Endometrium (tissue), 2 donors: Measurements from ENCODE around the gene SLIT3.

Experiments used
- FAIRE-seq: peaks from 2 replicates; lab custom pipeline; 2012; peaks lifted over from hg19 to GRCh38; lab: Jason Lieb, UNC
- donor health status: control.
- donor health status: control.

SLIT3 gene

GRCh38 chr5:168960497-168960896 is 340.4 kb downstream of the SLIT3 start:
- no peak for FAIRE-seq

GRCh38 chr5:168953351-168953750 is 347.6 kb downstream of the SLIT3 start:
- no peak for FAIRE-seq

DNA sequence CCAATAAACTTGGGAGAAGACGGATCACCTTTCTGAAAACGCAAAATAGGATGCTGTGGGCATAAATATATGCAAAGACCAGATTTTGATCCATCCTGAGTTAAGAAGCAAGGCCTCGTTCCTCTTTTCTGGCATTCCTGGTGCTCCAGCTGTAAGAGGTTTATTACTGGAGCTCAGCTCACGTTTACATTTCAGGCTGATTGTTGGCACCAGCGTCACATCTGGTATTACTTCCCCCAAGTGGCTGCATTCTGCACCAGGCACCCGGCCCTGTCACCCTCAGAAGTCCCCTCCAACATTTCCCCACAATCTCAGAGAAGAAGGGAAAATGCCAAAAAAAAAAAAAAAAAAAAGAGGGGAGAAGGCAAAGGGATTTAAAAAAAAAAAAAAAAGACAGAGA is 348.7 kb downstream of the SLIT3 start:
- FAIRE-seq: no peak

DNA sequence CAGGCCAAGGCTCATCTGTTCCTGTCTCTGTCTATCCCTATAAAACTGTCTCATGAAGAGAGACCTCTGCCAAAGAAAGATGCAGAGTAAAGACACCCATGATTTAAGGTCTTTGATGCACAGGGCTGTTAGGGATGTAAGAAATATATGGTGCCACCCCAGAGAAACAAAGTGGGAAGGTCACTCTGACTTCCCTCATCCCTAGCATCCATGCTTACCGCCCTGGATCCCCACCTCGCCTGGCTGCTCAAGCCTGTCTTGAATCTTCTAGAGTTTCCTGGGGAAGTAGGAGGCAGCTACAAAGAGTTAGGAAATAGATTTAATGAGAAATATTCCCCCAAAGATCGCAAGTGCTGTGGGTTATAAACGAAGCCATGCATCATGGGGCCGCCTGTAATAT is 349.2 kb downstream of the SLIT3 start:
- FAIRE-seq: no peak

GRCh38 chr5:168951356-168951755 is 349.6 kb downstream of the SLIT3 start:
- no peak for FAIRE-seq

DNA sequence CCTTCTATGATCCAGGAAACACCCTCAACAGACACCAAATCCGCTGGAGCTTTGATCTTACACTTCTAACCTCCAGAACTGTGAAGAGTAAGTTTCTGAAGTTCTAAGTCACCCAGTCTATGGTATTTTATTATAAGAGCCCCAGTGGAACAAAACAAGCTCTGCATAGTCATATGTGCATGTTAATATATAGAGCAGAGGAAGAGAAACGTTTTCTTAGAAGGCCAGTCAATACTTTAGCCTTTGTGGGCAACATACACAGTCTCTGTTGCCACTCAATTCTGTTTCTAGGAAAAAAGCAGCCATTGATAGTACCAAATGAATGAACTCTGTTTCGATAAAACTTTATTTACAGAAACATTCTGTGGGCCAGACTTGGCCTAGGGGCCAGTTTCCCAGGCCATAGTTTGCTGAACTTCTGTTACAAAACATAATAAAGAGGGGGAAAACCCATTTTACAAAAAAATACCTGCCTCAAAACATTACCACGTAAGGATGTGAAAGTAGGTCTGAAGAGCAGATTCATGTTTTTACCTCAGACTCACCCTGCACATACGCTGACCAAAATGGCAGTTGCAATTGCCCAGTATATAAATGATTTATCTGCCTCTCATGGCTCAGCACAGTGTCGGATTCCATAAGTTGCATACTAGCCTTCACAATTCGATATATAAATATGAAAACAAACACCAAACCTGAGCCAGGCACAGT is 350.5 kb downstream of the SLIT3 start:
- FAIRE-seq: no peak

- no peak for FAIRE-seq
Measured at GRCh38 chr5:168948746-168949145, 352.2 kb downstream of the SLIT3 start.

- no peak for FAIRE-seq
Measured at GRCh38 chr5:168947212-168947868, 353.6 kb downstream of the SLIT3 start.

GRCh38 chr5:168946363-168946762 is 354.6 kb downstream of the SLIT3 start:
- FAIRE-seq: no peak

- no peak for FAIRE-seq
Measured at GRCh38 chr5:168944004-168944403, 356.9 kb downstream of the SLIT3 start.

DNA sequence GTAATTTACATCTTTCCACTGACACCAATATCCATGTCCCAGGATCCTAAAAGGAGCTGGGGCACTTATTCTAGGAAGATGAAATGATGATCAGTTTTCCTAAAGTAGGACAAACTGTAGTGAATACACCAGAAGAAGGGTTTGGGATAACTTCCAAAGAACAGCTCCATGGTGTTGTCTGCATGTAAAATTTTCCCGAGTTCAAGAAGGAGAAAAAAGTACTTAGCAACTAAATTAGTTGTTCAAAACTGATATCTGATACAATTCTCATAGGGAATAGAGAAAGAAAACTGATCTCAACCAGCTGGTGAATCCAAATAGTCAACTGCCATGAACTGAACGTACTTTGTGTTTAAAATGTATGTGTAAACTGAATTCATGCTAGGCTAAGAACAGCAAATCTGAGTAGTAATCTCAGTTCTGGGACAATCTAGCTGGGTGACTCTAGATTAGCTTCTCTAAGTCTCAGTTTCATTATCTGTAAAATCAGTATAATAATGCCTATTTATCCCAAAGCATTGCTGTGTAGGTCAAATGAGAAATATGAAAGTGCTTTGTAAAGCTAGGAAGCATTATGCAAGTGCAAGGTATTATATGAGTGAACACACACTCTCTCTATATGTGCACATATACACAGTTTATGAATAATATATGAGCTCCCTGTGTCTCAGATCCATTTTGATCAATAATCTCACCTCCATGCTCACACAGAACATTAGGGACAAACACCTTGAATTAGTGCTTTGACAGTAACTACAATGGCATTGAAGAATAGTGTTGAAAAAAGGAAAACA is 357.7 kb downstream of the SLIT3 start:
- FAIRE-seq: no peak

- no peak for FAIRE-seq
Measured at GRCh38 chr5:168941901-168942300, 359.0 kb downstream of the SLIT3 start.

- no peak for FAIRE-seq
Measured at GRCh38 chr5:168940712-168941111, 360.2 kb downstream of the SLIT3 start.

DNA sequence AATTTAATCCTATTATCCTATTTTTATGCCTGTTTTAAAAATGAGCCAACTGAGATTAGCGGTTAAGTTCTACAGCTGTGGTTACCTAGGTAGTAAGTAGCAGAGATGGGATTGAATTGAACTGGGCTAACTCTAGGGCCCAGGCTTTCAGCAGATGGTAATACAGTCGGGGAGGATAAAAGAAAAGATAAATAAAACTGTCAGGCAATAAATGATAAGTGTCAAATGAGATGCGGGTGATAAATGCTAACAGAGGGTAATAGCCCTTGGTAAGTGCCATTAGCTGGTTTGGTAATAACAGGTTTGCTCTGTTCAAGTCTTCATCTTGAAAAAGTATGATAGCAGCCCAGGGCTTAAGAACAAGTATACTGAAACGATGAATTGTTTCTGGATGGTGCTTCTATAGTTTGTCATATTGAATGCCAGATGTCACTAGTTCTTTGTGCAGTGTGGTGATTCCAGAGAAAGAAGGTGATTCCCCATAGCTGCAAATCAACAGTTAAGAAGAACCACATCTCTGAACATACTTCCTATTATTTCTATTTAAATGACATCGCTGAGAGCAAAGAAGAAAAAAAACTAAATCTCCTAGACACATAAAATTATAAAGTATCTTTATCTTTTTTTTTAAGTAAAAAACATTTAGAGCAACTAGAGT is 360.9 kb downstream of the SLIT3 start:
- no peak for FAIRE-seq

DNA sequence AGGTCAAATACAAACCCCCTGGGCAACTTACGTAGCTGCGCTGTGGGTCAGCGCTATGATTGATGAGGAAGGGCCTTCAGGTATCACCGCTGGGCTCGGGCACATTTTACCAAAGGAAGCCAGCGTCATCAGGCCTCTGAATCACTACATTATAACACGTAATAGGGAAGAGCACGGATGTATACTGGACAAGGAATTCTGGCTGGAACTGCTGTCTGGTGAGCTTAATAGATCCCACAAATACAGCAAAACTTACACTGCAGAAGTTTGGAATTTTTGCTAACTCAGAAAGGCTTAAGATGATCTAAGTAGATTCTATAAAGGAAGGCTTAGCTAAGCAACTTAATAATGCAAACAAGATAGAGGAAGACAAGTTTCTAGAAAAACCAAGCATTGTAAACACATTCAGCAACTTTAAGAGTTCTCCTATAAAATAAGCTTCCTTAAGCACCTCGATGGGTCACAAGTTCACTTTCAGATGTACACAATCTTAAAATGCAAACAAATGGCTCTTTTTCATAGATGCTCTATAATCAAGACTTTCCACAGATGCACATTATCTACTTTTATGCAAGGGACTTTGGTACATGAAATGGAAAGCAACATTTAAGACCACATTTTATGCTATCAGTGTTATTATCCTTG is 361.7 kb downstream of the SLIT3 start:
- FAIRE-seq: no peak

- no peak for FAIRE-seq
Measured at GRCh38 chr5:168936511-168936910, 364.4 kb downstream of the SLIT3 start.

- FAIRE-seq: no peak
Measured at GRCh38 chr5:168935183-168935582, 365.8 kb downstream of the SLIT3 start.

- FAIRE-seq: no peak
Measured at GRCh38 chr5:168934169-168934568, 366.8 kb downstream of the SLIT3 start.

GRCh38 chr5:168932400-168933189 is 368.3 kb downstream of the SLIT3 start:
- FAIRE-seq: no peak

DNA sequence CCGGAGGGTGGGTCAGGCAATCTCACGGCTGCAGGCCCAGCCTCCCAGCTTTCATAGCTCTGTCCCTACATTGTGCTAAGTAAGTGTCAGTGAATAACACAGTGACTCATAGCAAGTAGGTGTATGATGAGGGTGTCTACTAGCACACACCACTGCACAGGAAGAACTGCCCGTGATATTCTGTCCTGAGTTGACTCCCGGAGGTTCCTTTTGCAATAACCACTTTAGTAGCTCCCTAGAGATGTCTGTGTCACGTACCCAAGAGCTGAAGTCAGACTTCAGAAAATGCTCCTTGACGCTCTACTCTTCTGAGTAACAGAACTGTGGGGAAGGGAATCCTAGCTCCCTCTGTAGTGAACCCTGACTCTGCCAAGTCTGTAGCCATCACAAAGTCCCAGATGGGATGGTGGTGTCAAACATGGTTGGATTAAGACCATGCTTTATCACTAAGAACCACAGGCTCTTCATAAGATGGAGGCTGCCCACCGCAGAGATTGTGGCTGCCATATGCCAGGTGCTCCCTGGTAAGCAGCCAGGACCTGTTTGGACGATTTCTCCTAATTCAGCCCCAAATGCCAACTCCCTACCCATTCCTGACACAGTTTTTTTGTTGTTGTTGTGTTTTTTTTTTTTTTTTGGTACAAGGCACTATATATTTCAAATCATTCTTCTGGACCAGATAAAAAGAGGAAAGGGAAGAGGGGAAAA is 369.1 kb downstream of the SLIT3 start:
- FAIRE-seq: no peak

DNA sequence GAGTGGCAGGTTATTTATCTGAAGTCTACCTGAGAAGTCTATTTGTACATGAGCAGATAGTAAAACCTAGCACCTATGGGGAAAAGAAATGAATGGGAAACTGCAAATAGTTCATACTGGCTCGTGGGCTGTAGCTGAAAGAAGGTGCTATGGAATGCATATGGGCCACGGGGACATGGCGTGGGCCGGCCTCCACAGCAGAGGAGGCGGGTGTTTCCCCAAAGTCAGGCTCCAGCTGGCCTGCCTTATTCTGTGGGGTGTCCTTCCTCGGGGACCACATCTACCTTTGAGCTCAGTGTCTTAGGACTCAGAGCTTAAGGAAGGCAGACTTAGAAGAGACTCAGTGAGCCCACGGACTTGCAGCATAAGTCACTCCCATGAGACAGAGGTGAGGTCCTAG is 371.3 kb downstream of the SLIT3 start:
- FAIRE-seq: no peak
